Vagina (tissue), 2 donors: ENCODE results near the gene NSMCE1.

Experiments used
- CTCF ChIP-seq, 3 experiments: fragments of 450-650 bp in 2 of 3; fragments of 200-600 bp in 1 of 3; sonication (generic) in 1 of 3; IDR thresholded peaks; one replicate each; pipeline ENCODE4 v1.5.1; 2017 to 2019; ENCODE audit warnings: antibody characterized with exemption in 3 of 3, mild to moderate bottlenecking in 2 of 3, moderate library complexity in 2 of 3
- POLR2A ChIP-seq, 2 donors: fragments of 450-650 bp; IDR thresholded peaks; one replicate each; pipeline ENCODE4 v1.6.1; 2017; ENCODE audit warnings: antibody characterized with exemption in 2 of 2, mild to moderate bottlenecking in 2 of 2, moderate library complexity in 2 of 2
- POLR2AphosphoS5 ChIP-seq, 2 donors: sonication (generic); formaldehyde crosslinking; IDR thresholded peaks; one replicate each; pipeline ENCODE4 v1.9.0; 2017; ENCODE audit warnings: antibody characterized with exemption in 2 of 2, mild to moderate bottlenecking in 2 of 2, low read depth in 1 of 2; ENCODE audit not compliant: insufficient read depth in 1 of 2

GRCh38 chr16:27245276-27246172, 23.0 kb downstream of the NSMCE1 start:
- TF ChIP-seq CTCF (IDR thresholded peaks at IDR 0.05): no peak
- TF ChIP-seq POLR2AphosphoS5 (IDR thresholded peaks at IDR 0.05; ENCODE audit: insufficient read depth in 1 of 2, low read depth in 1 of 2): peak; percentile 65 to 79
- peak in 1 of 2 donors; percentile 4 for TF ChIP-seq POLR2A (IDR thresholded peaks at IDR 0.05)
